TTC549 (cell line): ENCODE measurements around the gene HSDL2.
"Not testable (repeated sequence)": the region's sequence is repeated elsewhere in the genome, so short reads cannot be mapped to it uniquely, and the experiment has no call there.

ENCODE experiments used
- FAIRE-seq: peaks from 2 replicates; lab custom pipeline; 2012; peaks lifted over from hg19 to GRCh38; lab: Jason Lieb, UNC

The HSDL2 gene

DNA sequence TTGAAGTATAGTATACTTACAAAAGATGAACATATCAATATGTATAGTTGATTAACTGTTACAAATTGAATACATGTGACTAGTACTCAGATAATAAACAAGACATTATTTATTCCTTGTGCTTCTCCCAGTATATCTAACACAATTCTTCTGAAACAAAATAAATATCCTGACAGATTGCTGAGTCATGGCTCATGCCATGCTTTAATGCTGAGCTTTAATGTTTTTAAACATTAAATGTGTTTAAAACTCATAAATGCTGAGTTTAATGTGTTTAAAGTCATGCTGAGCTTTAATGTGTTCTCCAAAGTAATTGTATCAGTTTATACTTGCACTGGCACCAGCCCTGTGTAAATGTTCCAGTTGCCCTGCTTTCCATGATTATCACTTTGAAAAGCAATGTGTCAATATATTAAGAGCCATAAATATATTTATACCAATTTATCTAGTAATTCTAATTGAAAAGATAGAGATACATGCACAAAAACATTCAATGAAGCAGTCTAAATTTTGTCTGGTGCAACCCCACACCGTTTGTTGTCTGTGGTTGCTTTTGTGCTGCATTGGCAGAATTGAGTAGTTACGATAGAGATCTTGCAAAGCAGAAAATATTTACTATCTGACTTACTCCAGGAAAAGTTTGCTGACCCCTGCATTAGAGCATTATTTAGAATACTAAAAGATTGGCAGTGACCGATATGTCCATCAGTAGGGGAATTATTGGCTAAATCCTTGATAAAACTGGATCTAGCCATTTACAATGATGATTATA lies 122.5 kb downstream of the HSDL2 start:
- no peak for FAIRE-seq

GRCh38 chr9:112503170-112503569 lies 123.3 kb downstream of the HSDL2 start:
- no peak for FAIRE-seq

GRCh38 chr9:112505086-112505485 lies 125.2 kb downstream of the HSDL2 start:
- no peak for FAIRE-seq

- FAIRE-seq: no peak
Observed at GRCh38 chr9:112505607-112506006, 125.7 kb downstream of the HSDL2 start.

- FAIRE-seq: no peak
Observed at GRCh38 chr9:112506571-112506970, 126.7 kb downstream of the HSDL2 start.

DNA sequence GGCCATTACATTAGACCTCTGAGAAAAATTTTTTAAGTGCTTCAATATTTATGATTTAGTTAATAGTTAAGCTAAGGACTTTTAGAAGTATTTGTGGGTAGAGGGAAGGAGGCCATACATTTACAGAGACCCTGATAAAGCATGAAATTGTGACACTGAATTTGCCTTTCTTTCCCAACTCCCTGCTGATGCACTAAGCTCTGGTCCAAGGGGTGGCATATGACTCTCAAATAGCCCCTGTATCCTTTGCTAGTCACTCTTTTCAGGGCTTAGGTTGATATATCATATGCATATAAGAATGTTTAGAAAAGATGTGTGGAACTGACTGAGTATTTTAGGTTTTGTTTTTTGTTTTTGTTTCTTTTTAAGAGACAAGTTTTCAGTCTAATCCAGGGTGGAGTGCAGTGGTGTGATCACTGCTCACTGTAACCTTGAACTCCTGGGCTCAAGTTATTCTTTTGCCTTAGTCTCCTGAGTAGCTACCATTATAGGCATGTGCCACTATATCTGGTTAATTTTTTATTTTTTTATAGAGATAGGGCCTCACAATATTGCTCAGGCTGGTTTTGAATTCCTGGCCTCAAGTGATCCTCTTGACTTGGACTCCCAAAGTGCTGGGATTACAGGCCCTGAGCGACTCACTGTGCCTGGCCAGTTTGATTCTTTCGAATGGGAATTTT lies 127.2 kb downstream of the HSDL2 start:
- no peak for FAIRE-seq

GRCh38 chr9:112508377-112508776 lies 128.5 kb downstream of the HSDL2 start:
- no peak for FAIRE-seq

DNA sequence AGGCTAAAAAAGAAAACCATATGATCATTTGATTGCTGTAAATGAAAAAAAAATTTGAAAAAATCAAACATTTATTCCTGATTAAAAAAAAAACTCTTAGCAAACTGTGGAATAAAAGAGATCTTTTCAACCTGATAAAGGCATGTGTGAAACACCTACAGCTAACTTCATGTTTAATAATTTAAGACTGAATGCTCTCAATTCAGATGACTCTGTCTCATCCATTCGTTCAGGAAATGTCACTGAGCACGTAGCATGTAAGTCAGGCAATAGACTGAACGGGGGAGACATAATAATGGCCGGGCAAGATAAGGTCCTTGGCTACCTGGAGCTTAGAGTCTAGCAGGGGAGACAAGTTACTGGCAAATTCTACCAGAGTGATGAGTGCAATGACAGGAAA lies 132.5 kb downstream of the HSDL2 start:
- not testable (repeated sequence) for FAIRE-seq

DNA sequence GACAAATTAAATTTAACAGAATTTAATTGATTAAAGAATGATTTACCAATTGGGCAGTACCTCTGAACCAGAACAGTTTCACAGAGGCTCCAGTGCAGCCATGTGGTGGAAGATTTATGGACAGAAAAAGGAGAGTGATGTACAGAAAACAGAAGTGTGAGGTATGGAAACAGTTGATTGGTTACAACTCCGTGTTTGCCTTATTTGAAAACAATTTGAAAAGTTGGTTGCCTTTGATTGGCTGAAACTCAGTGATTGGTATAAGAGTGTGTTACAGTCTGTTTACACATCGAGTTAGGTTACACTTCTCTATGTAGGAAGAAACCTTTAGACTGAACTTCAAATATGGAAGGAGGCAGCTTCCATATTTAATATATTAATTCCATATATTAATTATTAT lies 136.9 kb downstream of the HSDL2 start:
- FAIRE-seq: no peak

DNA sequence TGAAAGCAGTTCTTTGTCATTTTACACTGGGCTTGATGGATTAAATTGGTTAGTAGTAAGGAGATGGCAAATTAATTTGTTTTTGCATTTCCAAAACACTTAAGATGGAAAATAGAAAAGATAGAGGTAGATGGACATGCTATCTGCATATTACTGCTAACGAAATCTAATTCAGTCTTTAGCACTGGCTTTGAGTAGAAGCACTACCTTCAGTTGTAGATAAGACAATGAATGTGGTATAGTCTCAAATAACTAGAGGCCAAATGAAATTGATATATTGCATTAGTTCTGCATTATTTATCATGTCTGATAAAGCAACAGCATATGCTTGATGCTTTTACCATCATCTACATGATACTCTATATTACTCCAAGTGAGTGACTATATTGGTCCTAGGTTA lies 140.2 kb downstream of the HSDL2 start:
- no peak for FAIRE-seq

- FAIRE-seq: no peak
Observed at GRCh38 chr9:112520656-112521055, 140.7 kb downstream of the HSDL2 start.
